ENCODE measurements around the gene XPO6. TPM values are rescaled to one million over a fixed set of nuclear protein-coding genes. Genes with fewer than 3 reads are reported as not detected.

Gene XPO6
- total RNA-seq, 1 experiment from 2014 or later: 124 TPM

DNA sequence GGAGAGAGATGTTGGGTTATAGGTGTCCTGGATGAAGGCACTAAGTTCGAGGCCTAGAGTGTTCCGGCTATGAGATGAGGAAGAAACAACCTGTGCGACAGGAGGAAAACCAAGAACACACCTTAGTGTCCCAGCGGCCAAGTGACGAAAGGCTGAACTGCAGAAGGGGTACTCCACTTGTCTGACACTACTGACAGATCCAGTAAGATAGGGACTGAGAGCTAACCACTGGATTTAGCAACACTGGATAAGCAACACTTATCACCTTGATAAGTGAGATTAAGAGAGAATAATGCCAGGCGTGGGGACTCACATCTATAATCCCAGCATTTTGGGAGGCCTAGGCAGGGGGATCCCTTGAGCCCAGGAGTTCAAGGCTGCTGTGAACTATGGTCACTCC is 7.1 kb downstream of the XPO6 start:
- Histone ChIP-seq H3K23ac (ENCODE audit: insufficient read length, low read depth, low read length) (no peak overlapping the region), H3T11ph (ENCODE audit: low read length) (no peak overlapping the region), H2BK120ac (ENCODE audit: low read depth, low read length, poor library complexity, severe bottlenecking) (no peak overlapping the region), H4K8ac (replicated peaks; ENCODE audit: insufficient read length, low read depth, low read length) (no peak overlapping the region), H3K4me2 (ENCODE audit: insufficient read depth, insufficient read length, low read length) (no peak overlapping the region), H2AFZ (ENCODE audit: low read length) (no peak overlapping the region), H3K18ac (ENCODE audit: insufficient read length, low read depth, low read length) (no peak overlapping the region), H3K79me1 (ENCODE audit: insufficient read depth, low read depth, low read length, poor library complexity, severe bottlenecking) (peaks cover 9% of the 10 kb centered on the region), H4K20me1 (ENCODE audit: control insufficient read depth, insufficient read depth, insufficient read length) (no peaks in the 10 kb centered on the region), H3K79me2 (ENCODE audit: insufficient read depth, low read length) (peaks cover 24% of the 10 kb centered on the region; the same call in 1 of the 2 replicates), H3K27ac (ENCODE audit: insufficient read length, low read depth, low read length) (no peak overlapping the region), H2AK5ac (ENCODE audit: insufficient read length, low read length) (no peak overlapping the region), H3K9ac (ENCODE audit: extremely low read depth, insufficient read length, low read length) (no peak overlapping the region), H3K4me1 (ENCODE audit: insufficient read depth, low read length) (no peaks in the 10 kb centered on the region), H3K23me2 (ENCODE audit: insufficient read length, low read depth, low read length, poor library complexity, severe bottlenecking) (no peaks in the 10 kb centered on the region), H3K4ac (ENCODE audit: low read depth, low read length) (no peak overlapping the region), H2BK20ac (ENCODE audit: low read depth, low read length, poor library complexity, severe bottlenecking) (no peak overlapping the region), H3K14ac (ENCODE audit: insufficient read depth, low read length) (no peak overlapping the region), H4K5ac (ENCODE audit: insufficient read length, low read depth, low read length) (no peak overlapping the region), H2BK12ac (ENCODE audit: insufficient read length, low read depth, low read length) (no peak overlapping the region), H3K56ac (ENCODE audit: insufficient read length, low read depth, low read length) (no peak overlapping the region), H3K27me3 (ENCODE audit: insufficient read depth, low read length) (no peaks in the 10 kb centered on the region), H3K9me3 (ENCODE audit: control insufficient read depth, low read depth, low read length) (no peaks in the 10 kb centered on the region), H4K91ac (ENCODE audit: insufficient read length, low read depth, low read length) (no peak overlapping the region), H2BK15ac (ENCODE audit: low read depth, low read length) (no peak overlapping the region), H2BK5ac (ENCODE audit: insufficient read length, low read length) (no peak overlapping the region)
- H3K27ac Mint-ChIP-seq: no peak overlapping the region
- DNase-seq: no peak
- H3K4me1 Mint-ChIP-seq: peaks cover 0 to 6% of the 10 kb centered on the region in 2 experiments; a peak in 2 of 4 replicates
- no peaks in the 10 kb centered on the region for H3K9me3 Mint-ChIP-seq
- WGBS (ENCODE audit: extremely low coverage, insufficient read length, low lambda C conversion rate): no CpG with 5 or more reads among the region's 6 CpGs
- TF ChIP-seq, protein P1, sequence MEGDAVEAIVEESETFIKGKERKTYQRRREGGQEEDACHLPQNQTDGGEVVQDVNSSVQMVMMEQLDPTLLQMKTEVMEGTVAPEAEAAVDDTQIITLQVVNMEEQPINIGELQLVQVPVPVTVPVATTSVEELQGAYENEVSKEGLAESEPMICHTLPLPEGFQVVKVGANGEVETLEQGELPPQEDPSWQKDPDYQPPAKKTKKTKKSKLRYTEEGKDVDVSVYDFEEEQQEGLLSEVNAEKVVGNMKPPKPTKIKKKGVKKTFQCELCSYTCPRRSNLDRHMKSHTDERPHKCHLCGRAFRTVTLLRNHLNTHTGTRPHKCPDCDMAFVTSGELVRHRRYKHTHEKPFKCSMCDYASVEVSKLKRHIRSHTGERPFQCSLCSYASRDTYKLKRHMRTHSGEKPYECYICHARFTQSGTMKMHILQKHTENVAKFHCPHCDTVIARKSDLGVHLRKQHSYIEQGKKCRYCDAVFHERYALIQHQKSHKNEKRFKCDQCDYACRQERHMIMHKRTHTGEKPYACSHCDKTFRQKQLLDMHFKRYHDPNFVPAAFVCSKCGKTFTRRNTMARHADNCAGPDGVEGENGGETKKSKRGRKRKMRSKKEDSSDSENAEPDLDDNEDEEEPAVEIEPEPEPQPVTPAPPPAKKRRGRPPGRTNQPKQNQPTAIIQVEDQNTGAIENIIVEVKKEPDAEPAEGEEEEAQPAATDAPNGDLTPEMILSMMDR (conservative IDR thresholded peaks at IDR 0.05): no peak
- H3K27me3 Mint-ChIP-seq (ENCODE audit: low read depth): no peaks in the 10 kb centered on the region
- peaks cover 26 to 46% (median 42%) of the 10 kb centered on the region in 3 experiments; a peak in 6 of 7 replicates for H3K36me3 Mint-ChIP-seq (ENCODE audit: insufficient read depth in 1 of 3, low read depth in 3 of 3)
- no peak overlapping the region for H3K4me3 Mint-ChIP-seq

All from H9 (cell line).